GM18520 (cell line): ENCODE data around the gene FLRT1.

ENCODE experiments used
- ATAC-seq: cut with Tn5 transposase; IDR thresholded peaks from one replicate; pipeline ENCODE4 v1.9.1; 2021; ENCODE audit not compliant: unreplicated experiment

The FLRT1 gene

DNA sequence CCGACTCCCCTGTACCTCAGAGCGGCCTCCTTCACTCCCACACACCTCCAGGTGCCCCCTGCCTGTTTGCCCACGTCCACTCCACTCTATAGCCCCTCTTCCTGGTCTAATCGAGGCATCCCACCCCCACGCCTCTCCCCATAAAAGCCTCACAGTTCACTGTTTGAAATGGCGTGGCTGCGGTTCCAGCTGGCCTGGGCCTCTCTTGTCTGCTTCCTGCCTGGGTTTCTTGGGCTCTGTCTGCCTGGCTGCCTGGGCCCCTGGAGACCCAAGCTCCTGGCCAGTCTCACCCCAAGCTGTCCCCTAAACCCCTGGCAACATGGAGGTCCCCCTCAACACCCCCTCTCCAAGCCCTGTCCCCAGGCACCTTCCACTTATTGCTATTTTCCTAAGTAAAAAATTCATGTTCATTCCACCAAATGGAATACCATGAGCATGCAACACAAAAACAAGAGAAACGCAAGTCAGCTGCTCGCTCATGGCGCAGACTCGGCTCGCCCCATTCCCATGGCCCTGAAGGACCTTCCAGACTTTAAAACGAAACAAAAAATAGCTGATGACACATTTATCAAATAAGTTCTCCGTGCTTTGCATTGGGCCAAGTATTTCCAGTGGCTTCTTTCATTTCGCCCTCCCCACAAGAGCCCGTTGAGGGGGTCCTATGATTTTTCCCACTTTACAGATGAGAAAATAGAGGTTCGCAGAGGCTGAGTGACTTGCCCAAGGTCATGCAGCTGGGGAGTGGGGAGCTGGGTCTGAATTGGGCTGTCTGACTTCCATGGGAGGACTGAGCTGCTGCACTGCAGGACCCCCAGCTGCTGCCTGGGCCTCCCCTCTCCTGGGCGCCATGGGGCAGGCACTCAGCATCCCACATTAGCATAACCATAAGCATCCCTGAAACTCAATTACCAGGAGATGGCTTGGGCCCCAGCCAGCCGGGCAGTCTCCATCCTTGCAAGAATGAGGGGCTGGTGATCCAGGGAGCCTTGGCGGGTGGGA is 11.7 kb upstream of the FLRT1 start:
- ATAC-seq = no peak

DNA sequence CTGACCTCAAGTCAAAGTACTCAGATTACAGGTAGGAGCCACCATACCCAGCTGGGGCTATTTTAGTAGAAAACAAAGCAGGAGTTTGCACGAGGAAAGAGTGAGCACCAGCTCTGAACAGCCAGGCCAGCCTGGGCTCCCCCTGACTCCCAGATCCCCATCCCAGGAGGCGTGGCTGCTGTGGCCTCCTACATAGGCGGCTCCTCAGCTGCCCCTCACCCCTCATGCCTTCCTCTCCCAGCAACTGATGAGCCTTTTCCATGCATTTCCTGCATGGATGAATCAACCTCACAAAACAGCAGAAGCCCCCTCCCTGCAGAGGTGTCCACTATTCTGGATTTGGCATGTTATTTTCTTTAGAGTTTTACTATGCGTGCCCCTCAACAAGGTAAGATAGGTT is 10.5 kb upstream of the FLRT1 start:
- ATAC-seq = no peak

DNA sequence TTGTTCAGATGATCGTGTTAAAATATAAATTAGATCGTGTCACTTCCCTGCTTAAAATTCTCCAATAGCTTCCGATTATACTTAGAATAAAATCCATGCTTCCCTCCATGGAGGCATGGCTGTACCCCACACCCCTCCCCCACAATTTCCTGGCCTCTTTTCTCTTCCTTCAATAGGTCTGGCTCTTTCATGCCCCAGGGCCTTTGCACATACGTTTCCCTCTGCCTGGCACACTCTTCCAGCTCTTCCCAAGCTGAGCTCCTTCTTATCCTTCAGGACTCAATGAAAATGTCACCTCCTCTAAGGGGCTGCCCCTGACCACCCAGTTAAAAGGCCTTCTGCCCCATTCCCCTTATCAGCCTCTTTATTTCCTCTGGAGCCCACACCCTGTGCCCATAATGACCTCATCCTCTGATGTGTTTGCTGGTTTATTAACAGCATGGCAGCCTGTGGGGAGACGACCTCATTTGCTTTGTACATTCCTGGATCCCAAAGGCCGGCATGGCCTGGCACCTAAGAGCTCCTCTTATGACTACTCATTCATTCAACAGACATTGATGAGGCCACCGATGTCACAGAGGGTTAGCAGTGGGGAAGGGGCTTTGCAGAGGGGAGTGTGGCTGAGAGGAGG is 9.0 kb upstream of the FLRT1 start:
- ATAC-seq = no peak

DNA sequence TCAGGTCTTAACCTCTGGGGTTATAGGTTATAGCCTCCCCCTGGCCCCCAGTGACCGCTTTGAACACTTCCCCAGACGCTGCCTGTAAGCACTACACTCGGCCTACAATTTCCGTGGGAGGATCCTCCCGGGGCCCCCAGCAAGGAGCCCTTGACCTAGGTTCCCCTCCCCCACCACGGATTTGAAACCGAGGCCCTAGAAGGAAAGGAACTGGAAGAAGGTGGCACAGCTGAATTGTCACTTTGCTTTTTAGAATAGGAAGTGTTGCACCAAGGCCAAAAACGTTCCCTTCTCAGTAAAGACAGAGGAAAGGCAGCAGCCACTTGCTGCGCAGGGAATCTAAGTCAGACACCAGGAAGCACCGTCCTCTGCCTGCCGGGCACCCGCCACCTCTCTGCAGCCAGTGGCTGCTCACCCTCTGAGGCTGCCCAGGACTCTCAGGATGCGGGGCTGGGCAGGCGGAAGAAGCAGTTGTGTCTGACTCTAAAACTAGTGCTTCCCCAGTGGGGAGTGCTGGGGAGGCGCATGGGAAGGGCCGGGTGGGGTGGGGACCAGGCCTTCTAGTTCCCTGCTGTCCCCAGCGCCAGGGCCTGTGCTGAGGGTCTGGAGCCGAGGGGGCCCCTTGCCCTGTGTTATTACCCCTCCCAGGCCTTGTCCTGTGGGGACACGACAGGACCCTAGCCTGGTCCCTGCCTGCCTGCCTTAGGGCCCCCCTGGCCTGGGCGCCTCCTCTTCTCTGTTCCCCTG is 7.9 kb upstream of the FLRT1 start:
- ATAC-seq = no peak

DNA sequence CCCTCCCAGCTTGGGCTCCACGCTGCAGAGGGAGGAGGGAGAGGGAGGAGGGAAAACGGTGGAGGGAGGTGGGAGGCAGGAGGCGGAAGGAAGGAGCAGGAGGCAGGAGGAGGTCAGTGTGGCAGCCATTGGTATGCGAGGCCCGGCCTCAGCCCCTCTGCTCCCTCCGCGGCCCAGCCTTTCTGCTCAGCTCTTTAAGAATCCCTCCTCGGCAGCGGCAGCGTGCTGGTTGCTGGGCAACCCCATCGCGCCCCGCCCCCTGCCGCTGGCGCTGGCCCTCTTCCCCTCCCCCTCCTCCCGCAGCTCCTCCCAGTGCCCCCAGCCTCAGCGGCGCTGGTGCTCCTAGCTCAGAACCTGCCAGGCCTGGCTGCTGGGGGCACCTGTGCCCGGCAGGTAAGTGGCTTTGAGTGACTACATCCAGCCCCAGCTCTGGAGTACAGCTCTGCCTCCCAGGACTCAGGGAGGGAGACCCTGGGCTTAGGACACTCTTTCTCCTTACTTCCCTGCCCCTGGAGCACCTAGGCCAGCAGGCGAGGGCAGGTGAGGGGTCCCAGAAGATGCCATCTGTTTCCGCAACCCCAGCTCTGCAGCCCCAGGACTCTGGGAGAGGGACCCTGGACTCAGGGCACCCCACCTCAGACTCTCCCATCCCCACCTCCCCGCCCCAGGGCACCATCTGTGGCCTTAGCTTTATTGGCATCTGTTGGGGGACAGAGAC is 7.2 kb upstream of the FLRT1 start:
- no peak for ATAC-seq

DNA sequence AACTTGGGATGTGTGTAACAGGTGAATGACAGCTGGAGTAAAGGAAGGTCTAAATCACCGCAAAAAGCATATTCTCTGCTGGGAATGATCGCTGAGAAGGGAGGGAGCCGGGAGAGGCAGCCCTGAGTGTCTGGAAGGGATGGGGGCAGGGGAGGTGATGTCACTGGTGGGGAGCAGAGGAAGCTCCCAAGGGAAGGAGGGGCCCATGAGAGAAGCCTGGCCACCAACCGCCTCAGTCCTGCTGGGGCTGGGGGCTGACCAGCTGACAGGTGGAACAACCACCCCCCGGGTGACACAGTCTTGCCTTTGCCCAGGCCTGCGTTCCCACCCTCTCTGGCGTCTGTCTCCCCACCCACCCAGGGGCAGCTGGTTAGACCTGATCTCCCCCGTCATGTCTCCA is 6.0 kb upstream of the FLRT1 start:
- ATAC-seq = no peak

DNA sequence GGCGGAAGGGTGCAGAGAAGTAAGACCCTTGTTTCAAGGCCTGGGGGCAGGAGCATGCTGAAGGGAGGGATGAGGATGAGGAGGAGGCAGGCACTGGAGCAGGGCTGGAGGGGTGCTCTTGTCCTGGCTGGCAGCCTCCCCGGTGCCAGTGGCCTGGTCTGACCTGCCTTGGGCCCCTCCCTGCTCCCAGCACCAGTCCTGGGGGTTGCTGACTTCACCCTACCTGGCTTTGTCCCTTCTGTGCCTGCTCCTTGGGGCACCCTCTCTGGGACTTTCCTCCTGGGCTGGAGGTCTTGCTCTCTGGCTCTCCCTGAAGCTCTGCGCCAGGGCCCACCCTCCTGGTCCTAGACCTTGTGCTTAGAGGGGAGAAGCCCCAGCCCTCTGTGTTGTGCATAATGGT is 4.7 kb upstream of the FLRT1 start:
- ATAC-seq = no peak

DNA sequence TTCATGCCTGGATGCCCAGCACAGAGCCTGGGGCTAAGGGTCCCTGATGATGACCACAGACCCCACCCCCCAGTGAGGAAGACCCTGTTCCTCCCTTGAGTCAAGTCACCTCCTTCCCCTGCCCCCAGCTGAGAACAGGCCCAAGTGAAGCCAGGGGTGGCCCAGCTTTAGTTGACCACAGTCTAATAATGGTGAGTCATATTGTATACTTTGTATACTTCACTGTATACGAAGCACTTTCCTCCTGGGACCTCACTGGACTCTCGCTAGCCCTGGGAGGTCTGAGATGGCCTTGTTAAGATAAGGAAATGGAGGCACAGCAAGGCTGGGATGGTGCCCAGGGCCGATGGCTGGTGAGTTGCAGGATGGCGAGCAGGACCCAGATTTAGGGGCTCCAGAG is 3.7 kb upstream of the FLRT1 start:
- no peak for ATAC-seq

DNA sequence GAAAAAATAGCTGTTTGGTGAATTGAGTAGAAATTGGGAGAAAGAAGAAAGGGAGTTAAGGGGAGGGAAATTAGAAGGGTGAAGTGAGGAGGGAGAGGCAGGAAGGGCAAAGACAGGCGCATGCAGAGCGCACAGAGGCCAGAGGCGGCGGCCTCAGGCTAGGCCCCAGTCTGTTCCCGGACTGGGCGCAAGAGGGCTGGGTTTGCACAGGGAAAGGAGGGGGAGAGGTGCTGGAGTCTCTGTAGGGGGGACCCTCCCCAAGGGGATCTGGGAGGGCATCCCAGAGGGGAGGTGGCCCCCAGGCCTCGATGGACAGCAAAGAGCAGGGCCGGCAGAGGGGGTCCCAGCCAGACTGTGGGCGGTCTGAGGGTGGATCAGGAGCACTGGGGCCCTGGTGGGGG is 1.3 kb upstream of the FLRT1 start:
- ATAC-seq = no peak

DNA sequence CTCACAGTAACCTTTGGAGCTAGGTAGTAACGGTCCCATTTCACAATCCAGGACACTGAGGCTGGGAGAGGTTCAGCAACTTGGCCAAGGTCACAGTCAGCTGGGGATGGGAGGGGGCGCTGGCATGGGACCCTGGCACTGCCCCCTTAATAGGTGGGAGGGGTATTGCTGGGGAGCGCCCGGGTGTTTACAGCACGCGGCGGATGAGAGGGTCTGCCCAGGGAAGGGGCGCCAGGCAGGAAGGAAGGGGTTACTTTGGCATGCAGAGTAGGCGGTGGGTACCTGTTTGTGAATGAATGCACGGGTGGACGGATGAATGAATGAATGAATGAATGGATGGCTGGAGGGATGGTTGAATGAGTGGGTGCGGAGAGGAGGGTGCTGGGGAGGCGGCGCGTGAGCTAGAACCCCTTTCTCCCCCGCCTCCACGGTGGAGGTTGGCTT is 628 bp upstream of the FLRT1 start:
- ATAC-seq = no peak

DNA sequence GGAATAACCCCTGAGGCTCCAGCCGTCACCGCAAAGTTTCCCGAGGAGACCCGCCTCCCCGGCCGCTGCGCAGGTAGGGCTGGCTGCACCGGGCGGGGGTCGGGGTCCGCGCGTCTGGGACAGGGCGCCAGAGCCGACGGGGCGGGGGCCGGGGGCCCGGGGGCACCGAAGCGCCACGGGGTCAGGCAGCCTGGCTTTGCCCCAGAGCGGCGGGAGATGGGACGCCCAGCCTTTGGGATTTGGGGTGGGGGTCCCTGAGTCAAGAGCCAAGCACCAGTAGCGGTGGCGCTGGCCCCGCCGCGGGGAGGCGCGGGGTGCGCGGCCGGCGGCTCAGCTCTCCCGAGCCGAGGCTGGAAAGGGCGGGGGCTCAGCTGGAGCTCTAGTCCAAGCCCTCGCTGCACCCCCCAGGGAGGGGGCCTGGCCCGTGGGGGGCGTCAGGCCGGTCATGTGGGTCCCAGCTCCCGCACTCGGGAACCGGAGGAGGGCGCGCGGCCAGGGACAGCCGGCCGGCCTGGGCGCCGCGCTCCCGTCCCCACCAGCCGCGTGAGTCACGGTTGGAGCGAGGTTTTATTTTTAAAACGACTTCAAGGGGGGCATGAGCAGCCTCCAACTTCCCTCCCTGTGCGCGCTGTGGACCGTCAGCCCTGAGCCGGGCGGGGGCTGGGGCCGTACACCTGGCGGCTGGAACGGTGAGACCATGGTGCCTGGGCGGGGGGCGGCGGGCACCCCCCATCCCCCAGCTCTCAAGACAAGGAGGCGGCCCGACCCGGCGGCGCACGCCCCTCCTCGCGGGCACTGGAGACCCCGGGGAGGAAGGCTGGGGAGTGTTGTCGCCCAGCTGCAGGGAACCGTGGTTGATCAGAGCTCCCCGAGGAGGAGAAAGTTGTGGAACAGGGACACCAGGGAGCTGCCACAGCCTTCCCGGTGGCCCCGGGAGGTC is 626 bp downstream of the FLRT1 start:
- no peak for ATAC-seq

DNA sequence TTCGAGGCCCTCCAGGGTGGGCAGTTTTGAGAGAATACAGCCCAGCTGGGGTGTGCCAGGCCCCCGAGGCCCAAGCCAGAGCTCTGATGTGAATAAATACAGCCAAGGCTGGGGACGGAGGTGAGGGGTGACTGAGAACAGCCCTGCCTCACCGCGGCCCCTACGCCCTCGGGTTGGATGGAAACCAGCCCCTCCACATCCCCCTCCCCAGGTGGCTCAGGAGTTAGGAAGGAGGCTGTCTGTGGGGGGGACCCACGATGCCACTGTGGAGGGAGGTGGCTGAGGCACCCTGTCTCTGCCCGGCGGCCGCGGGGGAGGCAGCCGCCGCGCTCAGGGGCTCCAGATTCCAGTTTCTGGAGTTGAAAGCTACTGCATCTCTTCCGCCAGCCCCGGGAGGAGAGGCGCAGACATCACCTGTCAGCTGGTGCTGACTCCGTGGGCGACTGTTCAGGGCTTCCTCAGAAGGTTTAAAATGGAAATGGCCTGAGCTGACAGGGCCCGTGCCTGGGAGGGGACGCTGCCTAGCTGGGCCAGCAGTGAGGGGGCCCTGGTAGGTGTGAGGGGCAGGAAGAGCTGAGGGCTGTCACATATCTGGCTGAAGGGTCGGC is 1.4 kb downstream of the FLRT1 start:
- ATAC-seq = no peak

DNA sequence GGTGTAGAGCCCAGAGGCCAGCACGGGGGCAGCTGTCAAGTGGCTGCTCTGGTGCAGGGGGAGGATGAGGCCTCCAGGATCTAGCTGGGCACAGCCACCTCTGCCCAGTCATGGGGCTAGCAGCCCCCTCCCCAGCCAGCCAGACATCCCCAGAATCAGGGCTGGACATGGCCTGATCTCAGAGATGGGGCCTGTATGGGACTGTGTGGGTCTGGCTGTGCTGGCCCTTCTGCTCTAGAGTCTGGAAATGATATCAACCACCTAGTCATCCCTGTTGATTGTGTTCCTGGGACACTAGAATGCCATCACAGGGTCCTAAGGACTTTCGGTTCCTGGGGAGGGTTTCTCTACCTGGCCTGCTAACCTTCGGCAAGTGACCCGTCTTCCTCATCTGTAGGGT is 2.8 kb downstream of the FLRT1 start:
- ATAC-seq = no peak

DNA sequence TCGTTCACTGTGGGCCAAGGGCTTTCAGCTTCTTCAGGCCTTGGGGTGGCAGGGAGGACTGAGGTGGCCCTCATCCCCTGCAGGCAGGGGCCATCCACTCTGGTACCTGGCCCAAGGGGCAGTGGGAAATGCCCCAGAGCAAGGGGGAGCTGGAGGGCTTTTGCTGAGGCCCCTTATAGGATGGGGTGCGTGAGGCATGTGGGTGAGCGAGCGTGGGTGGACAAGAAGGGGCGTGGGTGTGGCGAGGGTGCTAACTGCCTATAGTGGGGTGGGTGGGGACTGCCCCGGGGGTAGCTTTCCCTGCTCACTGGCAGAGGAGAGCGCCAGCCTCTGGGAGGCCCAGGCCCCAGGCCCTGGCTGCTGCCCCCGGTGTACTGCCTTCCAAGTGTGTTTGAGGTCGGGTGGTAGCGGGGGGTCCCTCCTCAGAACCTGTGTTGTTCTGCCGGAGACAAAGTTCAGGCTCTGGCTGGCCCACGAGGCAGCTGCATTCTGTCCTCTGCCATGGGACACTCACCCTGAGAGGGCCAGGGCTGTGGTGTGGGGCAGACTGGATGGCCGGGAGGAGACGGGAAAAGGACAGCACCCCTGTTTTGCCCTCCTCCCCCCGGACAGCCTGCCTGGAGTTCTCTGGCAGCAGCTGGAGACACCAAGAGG is 3.4 kb downstream of the FLRT1 start:
- ATAC-seq = no peak

DNA sequence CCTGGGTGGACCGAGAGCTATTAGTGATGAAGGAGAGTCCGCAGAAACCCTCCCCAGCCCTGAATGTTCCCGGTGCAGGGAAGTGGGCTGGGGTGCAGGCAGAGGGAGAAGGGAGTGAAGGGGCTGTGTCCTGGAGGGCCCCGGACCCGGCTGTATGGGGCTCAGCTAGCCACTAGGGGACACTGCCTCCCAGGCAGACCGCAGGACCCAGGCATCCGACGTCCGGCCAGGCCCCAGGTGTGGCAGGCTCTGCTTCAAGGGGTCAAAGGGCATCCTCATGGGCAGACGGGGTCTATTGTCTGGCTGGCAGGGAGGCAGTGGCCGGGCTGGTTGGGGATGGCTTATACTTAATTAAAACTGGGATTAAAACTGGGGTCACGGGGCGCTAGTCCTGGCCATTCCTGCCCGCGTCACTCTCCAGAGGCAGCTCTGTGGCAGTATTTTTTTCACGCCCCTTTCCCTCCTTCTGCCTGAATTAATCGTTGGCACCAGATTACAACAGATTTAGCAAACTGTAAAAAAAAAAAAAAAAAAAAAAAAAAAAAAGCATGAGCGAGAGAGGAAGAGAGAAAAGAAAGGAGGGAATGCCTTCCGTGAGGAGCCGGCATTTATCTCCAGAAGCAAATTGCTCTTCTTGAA is 5.1 kb downstream of the FLRT1 start:
- ATAC-seq = no peak

DNA sequence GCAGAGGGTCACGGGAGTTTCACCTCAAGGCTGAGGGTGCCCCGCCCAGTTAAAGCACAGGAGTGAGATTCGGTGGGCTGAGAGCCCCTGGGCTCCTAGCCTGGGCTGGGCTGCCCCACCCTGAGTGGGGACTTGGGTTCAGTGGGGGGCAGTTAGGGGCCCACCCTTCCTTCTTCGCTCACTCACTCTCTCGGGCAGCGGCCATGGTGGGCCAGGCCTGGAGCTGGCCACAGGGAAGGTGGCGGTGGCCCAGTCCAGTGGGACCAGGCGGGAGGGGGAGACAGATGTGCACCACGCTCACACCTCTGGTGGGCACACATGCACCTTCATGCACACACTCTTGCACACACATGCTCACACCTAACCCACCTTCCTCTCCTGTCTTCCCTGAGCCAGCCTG is 6.1 kb downstream of the FLRT1 start:
- no peak for ATAC-seq

DNA sequence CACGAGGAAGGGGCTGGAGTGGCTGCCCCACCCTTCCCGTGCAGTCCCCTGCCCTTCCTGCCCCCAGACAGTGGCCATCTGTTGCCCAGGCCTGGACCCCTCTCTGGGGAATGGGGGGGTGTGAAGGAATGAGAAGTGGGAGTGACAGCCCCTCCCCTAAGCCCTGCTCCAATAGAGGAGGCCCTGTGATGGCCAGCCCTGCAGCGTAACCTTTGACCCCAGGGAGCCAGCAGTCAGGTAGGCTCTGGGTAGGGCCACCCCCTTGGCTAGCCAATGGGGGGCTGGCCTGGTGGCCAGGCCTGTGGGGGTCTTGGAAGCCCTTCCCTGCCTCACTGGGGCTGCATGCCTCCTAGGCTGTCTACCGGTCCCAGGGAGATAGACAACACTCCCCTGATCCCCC is 6.6 kb downstream of the FLRT1 start:
- no peak for ATAC-seq

DNA sequence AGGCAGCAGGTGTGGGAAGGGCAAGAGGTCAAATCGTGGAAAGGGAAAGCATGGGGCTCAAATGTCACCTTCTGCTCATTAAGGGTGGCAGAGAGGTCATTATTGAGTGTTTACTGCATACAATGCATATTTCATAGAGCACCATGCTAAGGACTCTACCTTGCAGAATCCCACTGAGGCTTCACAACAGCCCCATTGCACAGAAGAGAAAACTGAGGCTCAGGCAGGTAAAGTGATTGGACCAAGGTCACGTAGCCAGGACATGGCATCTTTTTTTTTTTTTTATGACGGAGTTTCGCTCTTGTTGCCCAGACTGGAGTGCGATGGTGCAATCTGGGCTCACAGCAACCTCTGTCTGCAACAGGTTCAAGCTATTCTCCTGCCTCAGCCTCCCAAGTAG is 7.8 kb downstream of the FLRT1 start:
- no peak for ATAC-seq
